WERI-Rb-1 (cell line): ENCODE measurements around the gene STOML1.

Experiments
- DNase-seq: peaks from one replicate; pipeline ENCODE4 v3.0.0-alpha.2; 2020
- H3K27ac ChIP-seq: fragments of 250-450 bp; sonication (Bioruptor Pico); 2 replicates; pipeline ENCODE4 v1.5.1; 2020; ENCODE audit warnings: mild to moderate bottlenecking, moderate library complexity
- H3K27me3 ChIP-seq: fragments of 250-450 bp; sonication (Bioruptor Pico); 2 replicates; pipeline ENCODE4 v1.5.1; 2021; ENCODE audit warnings: mild to moderate bottlenecking, low read depth, moderate library complexity; ENCODE audit not compliant: insufficient read depth, severe bottlenecking
- H3K36me3 ChIP-seq: fragments of 250-450 bp; sonication (Bioruptor Pico); 2 replicates; pipeline ENCODE4 v1.5.1; 2020; ENCODE audit warnings: mild to moderate bottlenecking, moderate library complexity
- H3K4me3 ChIP-seq: 2 replicates; pipeline ENCODE4 v1.5.1; 2011; ENCODE audit warnings: low read depth, mild to moderate bottlenecking, control low read depth, low read length
- H3K9me3 ChIP-seq: fragments of 250-450 bp; sonication (Bioruptor Pico); 2 replicates; pipeline ENCODE4 v1.5.1; 2021; ENCODE audit warnings: mild to moderate bottlenecking, moderate library complexity; ENCODE audit not compliant: severe bottlenecking
- CTCF ChIP-seq: IDR thresholded peaks from 2 replicates; pipeline ENCODE4 v1.5.1; 2011; ENCODE audit warnings: low read depth, mild to moderate bottlenecking, control low read depth, inconsistent platforms, low read length

Gene STOML1

GRCh38 chr15:74010929-74011540, 18.9 kb upstream of the STOML1 start:
- DNase-seq: no peak
- H3K36me3 ChIP-seq: peaks cover 20% of the 10 kb centered on the region; the same call in 1 of the 2 replicates
- H3K27me3 ChIP-seq: no peaks in the 10 kb centered on the region
- H3K27ac ChIP-seq: no peak overlapping the region
- H3K4me3 ChIP-seq: no peak overlapping the region
- H3K9me3 ChIP-seq: no peaks in the 10 kb centered on the region
- no peak for TF ChIP-seq CTCF

GRCh38 chr15:74008901-74009300, 16.8 kb upstream of the STOML1 start:
- Histone ChIP-seq H3K27me3 (no peaks in the 10 kb centered on the region), H3K9me3 (no peaks in the 10 kb centered on the region), H3K27ac (no peak overlapping the region), H3K4me3 (no peak overlapping the region), H3K36me3 (peaks cover 16% of the 10 kb centered on the region)
- no peak for DNase-seq
- no peak for TF ChIP-seq CTCF

- H3K36me3 ChIP-seq: peaks cover 25% of the 10 kb centered on the region
- no peak overlapping the region for H3K4me3 ChIP-seq
- no peaks in the 10 kb centered on the region for H3K27me3 ChIP-seq
- no peak for DNase-seq
- H3K9me3 ChIP-seq: no peaks in the 10 kb centered on the region
- no peak for TF ChIP-seq CTCF
- H3K27ac ChIP-seq: no peak overlapping the region
Observed at GRCh38 chr15:74007820-74008371, 15.8 kb upstream of the STOML1 start.

- Histone ChIP-seq H3K9me3 (no peaks in the 10 kb centered on the region), H3K4me3 (no peak overlapping the region), H3K36me3 (peaks cover 29% of the 10 kb centered on the region), H3K27ac (no peak overlapping the region), H3K27me3 (no peaks in the 10 kb centered on the region)
- no peak for TF ChIP-seq CTCF
- DNase-seq: no peak
Observed at GRCh38 chr15:74006774-74007639, 14.9 kb upstream of the STOML1 start.

GRCh38 chr15:73997986-73998385, 5.9 kb upstream of the STOML1 start:
- Histone ChIP-seq H3K4me3 (no peak overlapping the region), H3K27me3 (no peaks in the 10 kb centered on the region), H3K36me3 (peaks cover 23% of the 10 kb centered on the region), H3K9me3 (no peaks in the 10 kb centered on the region), H3K27ac (no peak overlapping the region)
- TF ChIP-seq CTCF: no peak
- DNase-seq: no peak
